Stomach (tissue), 9 donors: ENCODE measurements around the gene NBDY. TPM values are rescaled to one million over a fixed set of nuclear protein-coding genes. Genes with fewer than 3 reads are reported as not detected.
A peak's percentile ranks its signal among the peaks of the same experiment; 100 is the strongest.
"Not testable (repeated sequence)": the region's sequence is repeated elsewhere in the genome, so short reads cannot be mapped to it uniquely, and the experiment has no call there.

Experiments used
- DNase-seq, 2 donors: peaks; one replicate each; pipeline versions ENCODE4 v3.0.0 to v3.0.0-alpha.2; 2013 to 2019
- H3K27ac ChIP-seq, 5 donors: fragments of 200-600 bp in 4 of 5; sonication (generic) in 4 of 5; one replicate each; pipeline ENCODE4 v1.5.1; 2013 to 2019; ENCODE audit warnings: mild to moderate bottlenecking in 1 of 5, moderate library complexity in 1 of 5
- H3K27me3 ChIP-seq, 3 donors: fragments of 200-600 bp; sonication (generic); one replicate each; pipeline ENCODE4 v1.5.1; 2017 to 2019; ENCODE audit warnings: mixed run types in 1 of 3
- H3K36me3 ChIP-seq, 4 donors: fragments of 200-600 bp; sonication (generic); 1 replicate in 3 of 4; 2 replicates in 1 of 4; pipeline ENCODE4 v1.5.1; 2016 to 2019
- H3K4me1 ChIP-seq, 4 donors: fragments of 200-600 bp; sonication (generic); one replicate each; pipeline ENCODE4 v1.5.1; 2016 to 2019
- H3K4me3 ChIP-seq, 4 donors: fragments of 200-600 bp; sonication (generic) in 3 of 4; one replicate each; pipeline ENCODE4 v1.5.1; 2016 to 2019; ENCODE audit warnings: mild to moderate bottlenecking in 1 of 4
- H3K9me3 ChIP-seq, 4 donors: fragments of 200-600 bp; sonication (generic); one replicate each; pipeline ENCODE4 v1.5.1; 2016 to 2019
- CTCF ChIP-seq, 7 experiments: fragments of 450-650 bp in 4 of 7; fragments of 200-600 bp in 3 of 7; sonication (generic) in 3 of 7; IDR thresholded peaks; one replicate each; pipeline ENCODE4 v1.5.1; 2016 to 2019; ENCODE audit warnings: antibody characterized with exemption in 7 of 7, control low read depth in 2 of 7, mild to moderate bottlenecking in 1 of 7
- EP300 ChIP-seq: sonication (generic); formaldehyde crosslinking; IDR thresholded peaks from one replicate; pipeline ENCODE4 v1.6.1; 2017; ENCODE audit warnings: antibody characterized with exemption
- POLR2A ChIP-seq, 4 donors: fragments of 450-650 bp; IDR thresholded peaks; one replicate each; pipeline ENCODE4 v1.6.1; 2016; ENCODE audit warnings: antibody characterized with exemption in 4 of 4, control low read depth in 2 of 4, mild to moderate bottlenecking in 1 of 4, moderate library complexity in 1 of 4
- POLR2AphosphoS5 ChIP-seq, 3 donors: sonication (generic); formaldehyde crosslinking; IDR thresholded peaks; one replicate each; pipeline ENCODE4 v1.6.1; 2016; ENCODE audit warnings: antibody characterized with exemption in 3 of 3
- WGBS, 5 donors: extraction: QIAGEN DNeasy Blood & Tissue Kit in 3 of 5; methylation state at CpG; one replicate each; pipeline versions ENCODE4 v1.1.5 to v1.1.7; 2013 to 2018; 5-methylcytosine and 5-hydroxymethylcytosine counted together
- intact Hi-C: fragments of 100-400 bp; cut with DNase I; formaldehyde crosslinking; loops from one replicate; pipeline ENCODE4 v1.15.1; 2023; ENCODE audit warnings: low total_unique reads
- polyA plus RNA-seq, 3 donors: library from polyadenylated mRNA; stranded (reverse); fragments of 200-250 nt; gene quantifications; one replicate each; pipeline ENCODE4 v1.2.3, GENCODE V29; 2013
- total RNA-seq, 5 donors: library from RNA; depleted of rRNA; stranded (reverse); fragments of >200 nt; gene quantifications; one replicate each; pipeline versions ENCODE4 v1.1.0 to v1.2.3, GENCODE V29; 2014 to 2016
- donor health status: healthy with polysubstance abuse.
- donor health status: Bipolar disorder and iron deficiency.
- donor health status: healthy.

NBDY gene
- total and polyA plus RNA-seq, 8 donors = 5.7 to 46.6 (median 16.5) TPM; not detected in 1

- H3K27me3 ChIP-seq = no peaks in the 10 kb centered on the region
- H3K9me3 ChIP-seq = no peaks in the 10 kb centered on the region
- 73 to 91% (median 88%) methylated on average over 4 of the region's 4 CpGs for WGBS, 5 donors
- no peak overlapping the region for H3K27ac ChIP-seq
- no peak overlapping the region for H3K4me3 ChIP-seq
- peaks cover 0 to 24% (median 6%) of the 10 kb centered on the region in 4 donors for H3K4me1 ChIP-seq
- DNase-seq = no peak
- intact Hi-C loops = no loop called here
- no peaks in the 10 kb centered on the region for H3K36me3 ChIP-seq
- no peak for TF ChIP-seq CTCF (IDR thresholded peaks at IDR 0.05)
- TF ChIP-seq POLR2A (IDR thresholded peaks at IDR 0.05) = no peak
- TF ChIP-seq EP300 = no peak
- TF ChIP-seq POLR2AphosphoS5 (IDR thresholded peaks at IDR 0.05) = no peak
These were observed 75.8 kb downstream of the NBDY start for GRCh38 chrX:56804867-56805266.

DNA sequence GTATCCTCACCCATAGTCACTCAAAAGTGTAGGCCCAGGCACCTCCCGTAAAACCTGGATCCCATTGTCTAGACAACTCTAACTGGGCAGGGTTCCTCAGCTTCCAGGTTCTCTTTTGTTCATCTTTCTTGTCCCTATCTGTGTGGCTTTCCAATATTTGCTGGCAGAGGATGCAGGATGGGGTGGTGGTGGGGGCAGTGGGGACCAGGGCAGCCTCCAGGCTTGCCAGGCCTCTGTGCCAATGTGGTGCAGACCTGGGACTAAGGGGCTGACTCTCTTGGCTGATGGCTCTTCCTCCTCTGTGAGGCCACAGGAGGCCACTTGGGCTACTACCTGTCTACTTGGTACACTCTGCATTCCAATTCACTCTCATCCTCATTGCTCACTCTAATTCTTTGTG is 76.4 kb downstream of the NBDY start:
- Histone ChIP-seq H3K27ac (no peak overlapping the region), H3K4me1 (peaks cover 0 to 24% (median 6%) of the 10 kb centered on the region in 4 donors), H3K4me3 (no peak overlapping the region), H3K36me3 (no peaks in the 10 kb centered on the region), H3K27me3 (no peaks in the 10 kb centered on the region), H3K9me3 (no peaks in the 10 kb centered on the region)
- WGBS, 5 donors = 0 to 100% (median 95%) methylated on average over 1 of the region's 1 CpG
- TF ChIP-seq POLR2A (IDR thresholded peaks at IDR 0.05) (no peak), CTCF (IDR thresholded peaks at IDR 0.05) (no peak), EP300 (no peak), POLR2AphosphoS5 (IDR thresholded peaks at IDR 0.05) (no peak)
- intact Hi-C loops = no loop called here
- DNase-seq = peak in 1 of 2 donors; percentile 0

GRCh38 chrX:56806176-56806575 is 77.1 kb downstream of the NBDY start:
- H3K4me3 ChIP-seq, H3K27me3 ChIP-seq, H3K9me3 ChIP-seq, H3K27ac ChIP-seq, intact Hi-C loops, DNase-seq, H3K36me3 ChIP-seq: not testable (repeated sequence)
- peaks cover 0 to 25% (median 6%) of the 10 kb centered on the region in 4 donors for H3K4me1 ChIP-seq
- WGBS, 5 donors = 79 to 96% (median 86%) methylated on average over 2 of the region's 2 CpGs

GRCh38 chrX:56811599-56811998 is 82.6 kb downstream of the NBDY start:
- Histone ChIP-seq H3K4me1 (peaks cover 0 to 18% (median 11%) of the 10 kb centered on the region in 4 donors), H3K27ac (no peak overlapping the region), H3K9me3 (no peaks in the 10 kb centered on the region), H3K27me3 (peaks cover 0 to 9% (median 0%) of the 10 kb centered on the region in 3 donors), H3K36me3 (no peaks in the 10 kb centered on the region), H3K4me3 (no peak overlapping the region)
- DNase-seq = no peak
- WGBS, 5 donors = 88 to 100% (median 90%) methylated on average over 4 to 5 of the region's 5 CpGs
- TF ChIP-seq POLR2AphosphoS5 (IDR thresholded peaks at IDR 0.05) = no peak
- no peak for TF ChIP-seq CTCF (IDR thresholded peaks at IDR 0.05)
- no peak for TF ChIP-seq POLR2A (IDR thresholded peaks at IDR 0.05)
- TF ChIP-seq EP300 = no peak
- intact Hi-C loops = no loop called here

DNA sequence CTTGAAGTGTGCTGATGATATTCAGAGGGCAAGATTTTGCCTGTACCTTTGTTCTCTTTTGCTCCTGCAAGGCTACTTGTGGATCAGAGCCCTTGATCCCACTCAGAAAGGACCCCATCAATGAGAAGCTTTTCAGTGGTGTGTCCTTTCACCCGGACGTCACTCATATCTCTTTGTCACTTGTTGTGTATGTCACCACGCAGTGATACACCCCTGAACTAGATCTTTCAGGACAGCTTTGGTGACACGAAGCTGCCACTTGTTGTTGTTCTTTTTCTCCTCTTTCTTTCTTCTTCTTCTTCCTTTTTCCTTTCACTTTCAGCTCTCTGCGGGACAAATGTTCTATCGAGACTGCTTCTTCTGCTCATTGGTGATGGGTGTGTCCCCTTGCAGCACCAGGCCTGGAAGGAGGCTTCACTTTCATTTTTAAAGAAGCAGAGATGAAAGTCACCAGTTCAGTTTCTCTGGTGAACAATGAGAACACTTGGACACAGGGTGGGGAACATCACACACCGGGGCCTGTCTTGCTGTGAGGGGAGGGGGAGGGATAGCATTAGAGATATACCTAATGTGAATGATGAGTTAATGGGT is 83.6 kb downstream of the NBDY start:
- intact Hi-C loops = no loop called here
- DNase-seq = peak in 1 of 2 donors; percentile 48
- peaks cover 0 to 3% (median 0%) of the 10 kb centered on the region in 4 donors for H3K9me3 ChIP-seq
- peaks cover 0 to 9% (median 0%) of the 10 kb centered on the region in 3 donors for H3K27me3 ChIP-seq
- peak overlapping the region in 1 of 4 donors; percentile 1 for H3K4me3 ChIP-seq
- peaks cover 0 to 5% (median 2%) of the 10 kb centered on the region in 4 donors for H3K36me3 ChIP-seq
- TF ChIP-seq POLR2A (IDR thresholded peaks at IDR 0.05) = no peak
- TF ChIP-seq POLR2AphosphoS5 (IDR thresholded peaks at IDR 0.05) = no peak
- no peak for TF ChIP-seq CTCF (IDR thresholded peaks at IDR 0.05)
- no peak for TF ChIP-seq EP300
- H3K4me1 ChIP-seq = peaks cover 0 to 18% (median 11%) of the 10 kb centered on the region in 4 donors
- peak overlapping the region in 2 of 5 donors; percentile 36 to 39 for H3K27ac ChIP-seq
- WGBS, 5 donors = 18 to 37% (median 24%) methylated on average over 7 of the region's 7 CpGs
